HCT116 (cell line): ENCODE data around the gene TRERF1. TPM values are rescaled to one million over a fixed set of nuclear protein-coding genes. Genes with fewer than 3 reads are reported as not detected.

ENCODE experiments used
- ATAC-seq: fragments of 200-7000 bp; cut with Tn5 transposase; 2 replicates; pipeline ENCODE4 v1.9.1; 2020; ENCODE audit warnings: mild to moderate bottlenecking, moderate library complexity
- BruUV-seq: library from RNA; stranded (reverse); fragments of 400-500 nt; replicated peaks from 2 replicates; lab custom pipeline; 2021; lab: Mats Ljungman, UMichigan
- CTCF ChIA-PET: fragments of 300-600 bp; sonication (Branson Sonifier 250); formaldehyde crosslinking; loops from one replicate; lab custom pipeline; 2021; ENCODE audit warnings: antibody characterized with exemption; lab: Charles Lee
- POLR2A ChIA-PET: fragments of 300-600, 350-600 bp; sonication (Branson Sonifier 250); formaldehyde crosslinking; loops from one replicate; lab custom pipeline; 2021; ENCODE audit warnings: antibody characterized with exemption; lab: Charles Lee
- RAD21 ChIA-PET, 2 experiments: fragments of 300-600 bp; sonication (Branson Sonifier 250); formaldehyde crosslinking; loops; one replicate each; lab custom pipeline; 2023; ENCODE audit warnings: low total read pairs in 2 of 2; ENCODE audit not compliant: uncharacterized antibody in 2 of 2, unreplicated experiment in 2 of 2, low non-redundant PET in 1 of 2; lab: Charles Lee
- DNase-seq: peaks from one replicate; pipeline ENCODE4 v3.0.0-alpha.2; 2010; ENCODE audit warnings: low read depth, low spot score
- H2AFZ ChIP-seq: fragments of 200-600 bp; shearing (Covaris generic), sonication (generic); 2 replicates; pipeline ENCODE4 v1.6.1; 2017; ENCODE audit warnings: low read depth, mixed run types, mixed read lengths, antibody characterized with exemption, low read length; ENCODE audit not compliant: poor library complexity, severe bottlenecking
- H3K27ac ChIP-seq: 2 replicates; pipeline ENCODE4 v1.5.1; 2012; ENCODE audit warnings: low read depth, low read length
- H3K27me3 ChIP-seq: fragments of 200-600 bp; sonication (generic); 2 replicates; pipeline ENCODE4 v1.6.1; 2016; ENCODE audit warnings: mixed run types, low read length, mixed read lengths; ENCODE audit not compliant: insufficient read depth
- H3K36me3 ChIP-seq, 2 experiments: fragments of 200-500 bp in 1 of 2; fragments of 200-600 bp in 1 of 2; sonication (Bioruptor generic) in 1 of 2; sonication (generic) in 1 of 2; 2 replicates each; pipeline versions ENCODE4 v1.5.1 to v1.6.1; 2014 to 2016; ENCODE audit warnings: low read length in 2 of 2, inconsistent platforms in 1 of 2, mixed read lengths in 1 of 2, mixed run types in 1 of 2; ENCODE audit not compliant: insufficient read depth in 2 of 2, control insufficient read depth in 1 of 2
- H3K4me1 ChIP-seq, 2 experiments: fragments of 200-600 bp in 1 of 2; sonication (generic) in 1 of 2; 2 replicates each; pipeline versions ENCODE4 v1.5.1 to v1.6.1; 2012 to 2017; ENCODE audit warnings: low read length in 2 of 2, inconsistent platforms in 1 of 2, mild to moderate bottlenecking in 1 of 2, mixed read lengths in 1 of 2, mixed run types in 1 of 2, moderate library complexity in 1 of 2; ENCODE audit not compliant: insufficient read depth in 2 of 2, control insufficient read depth in 1 of 2
- H3K4me2 ChIP-seq: fragments of 200-600 bp; sonication (generic); 2 replicates; pipeline ENCODE4 v1.6.1; 2017; ENCODE audit warnings: mixed run types, low read length, mixed read lengths
- H3K4me3 ChIP-seq, 2 experiments: fragments of 200-600 bp in 1 of 2; sonication (generic) in 1 of 2; replicated peaks in 1 of 2; 2 replicates each; pipeline ENCODE4 v1.5.1; 2011 to 2016; ENCODE audit warnings: low read length in 2 of 2, control low read depth in 1 of 2, low read depth in 1 of 2, mild to moderate bottlenecking in 1 of 2, mixed read lengths in 1 of 2, mixed run types in 1 of 2
- H3K79me2 ChIP-seq: fragments of 200-600 bp; sonication (generic); 2 replicates; pipeline ENCODE4 v1.6.1; 2017; ENCODE audit warnings: mild to moderate bottlenecking, mixed run types, low read length, moderate library complexity, mixed read lengths; ENCODE audit not compliant: insufficient read depth
- H3K9ac ChIP-seq: fragments of 200-600 bp; sonication (generic); 2 replicates; pipeline ENCODE4 v1.6.1; 2016; ENCODE audit warnings: low read length, mixed read lengths
- H3K9me2 ChIP-seq: fragments of 200-600 bp; sonication (generic), shearing (Covaris generic); 2 replicates; pipeline ENCODE4 v1.6.1; 2017; ENCODE audit warnings: mixed run types, mild to moderate bottlenecking, moderate library complexity; ENCODE audit not compliant: insufficient read depth
- H3K9me3 ChIP-seq, 2 experiments: fragments of 200-500 bp in 1 of 2; fragments of 200-600 bp in 1 of 2; sonication (Bioruptor generic) in 1 of 2; sonication (generic) in 1 of 2; 2 replicates each; pipeline ENCODE4 v1.6.1; 2014 to 2017; ENCODE audit warnings: low read length in 2 of 2, mixed read lengths in 2 of 2, inconsistent platforms in 1 of 2, low read depth in 1 of 2, mild to moderate bottlenecking in 1 of 2, mixed run types in 1 of 2, moderate library complexity in 1 of 2; ENCODE audit not compliant: control insufficient read depth in 1 of 2, insufficient read depth in 1 of 2
- H4K20me1 ChIP-seq: fragments of 200-600 bp; sonication (generic), shearing (Covaris generic); 2 replicates; pipeline ENCODE4 v1.6.1; 2017; ENCODE audit warnings: mixed run types, mild to moderate bottlenecking, moderate library complexity; ENCODE audit not compliant: insufficient read depth
- ATF3 ChIP-seq: IDR thresholded peaks from 2 replicates; pipeline ENCODE4 v1.6.1; 2012
- CTCF ChIP-seq, 3 experiments: fragments of 200-600 bp in 1 of 3; sonication (generic) in 1 of 3; IDR thresholded peaks in 2 of 3; conservative IDR thresholded peaks in 1 of 3; 2 replicates each; pipeline ENCODE4 v1.5.1; 2012 to 2017; ENCODE audit warnings: low read depth in 2 of 3, low read length in 2 of 3, antibody characterized with exemption in 1 of 3, borderline replicate concordance in 1 of 3, control low read depth in 1 of 3, mild to moderate bottlenecking in 1 of 3, mixed read lengths in 1 of 3, mixed run types in 1 of 3, moderate library complexity in 1 of 3; ENCODE audit not compliant: insufficient read depth in 1 of 3
- EGR1 ChIP-seq: IDR thresholded peaks from 2 replicates; pipeline ENCODE4 v1.6.1; 2012; ENCODE audit warnings: low read depth
- EZH2 ChIP-seq: fragments of 200-600 bp; sonication (generic); IDR thresholded peaks from 2 replicates; pipeline ENCODE4 v1.6.1; 2017; ENCODE audit warnings: antibody characterized with exemption, mixed run types
- JUND ChIP-seq: IDR thresholded peaks from 2 replicates; pipeline ENCODE4 v1.6.1; 2012
- MAX ChIP-seq: IDR thresholded peaks from 2 replicates; pipeline ENCODE4 v1.6.1; 2012
- POLR2A ChIP-seq: IDR thresholded peaks from 2 replicates; pipeline ENCODE4 v1.7.0; 2011; ENCODE audit warnings: borderline replicate concordance; ENCODE audit not compliant: insufficient read depth, insufficient read length; ENCODE audit errors: extremely low read depth
- POLR2AphosphoS5 ChIP-seq: IDR thresholded peaks from 2 replicates; pipeline ENCODE4 v1.6.1; 2011; ENCODE audit warnings: mild to moderate bottlenecking, low read depth, low read length, moderate library complexity
- RAD21 ChIP-seq: IDR thresholded peaks from 2 replicates; pipeline ENCODE4 v1.6.1; 2012; ENCODE audit warnings: low read depth, mild to moderate bottlenecking
- REST ChIP-seq: IDR thresholded peaks from 2 replicates; pipeline ENCODE4 v1.6.1; 2012; ENCODE audit warnings: low read depth
- SIN3A ChIP-seq: IDR thresholded peaks from 2 replicates; pipeline ENCODE4 v1.6.1; 2012; ENCODE audit warnings: low read depth
- SRF ChIP-seq: IDR thresholded peaks from 2 replicates; pipeline ENCODE4 v1.6.1; 2012; ENCODE audit warnings: low read depth
- TCF7L2 ChIP-seq: IDR thresholded peaks from 2 replicates; pipeline ENCODE4 v1.7.0; 2011; ENCODE audit warnings: borderline replicate concordance, inconsistent platforms; ENCODE audit not compliant: insufficient read depth, insufficient read length; ENCODE audit errors: extremely low read depth
- YY1 ChIP-seq: IDR thresholded peaks from 2 replicates; pipeline ENCODE4 v1.6.1; 2011; ENCODE audit warnings: low read length, low read depth, moderate library complexity, mild to moderate bottlenecking; ENCODE audit not compliant: insufficient replicate concordance; ENCODE audit errors: extremely low read depth
- ZBTB33 ChIP-seq: IDR thresholded peaks from 2 replicates; pipeline ENCODE4 v1.6.1; 2011; ENCODE audit warnings: mild to moderate bottlenecking, low read length, moderate library complexity; ENCODE audit not compliant: insufficient replicate concordance; ENCODE audit errors: extremely low read depth
- intact Hi-C: fragments of 100-400 bp; cut with micrococcal nuclease; formaldehyde crosslinking; loops from 2 replicates; pipeline ENCODE4 v1.10.0; 2022
- total RNA-seq: library from RNA; stranded (reverse); gene quantifications from one replicate; pipeline ENCODE4 v1.2.1, GENCODE V29; 2021; ENCODE audit not compliant: unreplicated experiment

TRERF1 gene
- total RNA-seq, 1 experiment from 2014 or later, result 12.4 TPM

GRCh38 chr6:42378536-42378935 is 73.2 kb downstream of the TRERF1 start:
- H3K4me1 ChIP-seq, result no peaks in the 10 kb centered on the region
- intact Hi-C loops, result no loop called here
- no peaks in the 10 kb centered on the region for H4K20me1 ChIP-seq
- DNase-seq (no peak), ATAC-seq (no peak)
- H3K36me3 ChIP-seq, result no peaks in the 10 kb centered on the region
- H3K79me2 ChIP-seq, result no peaks in the 10 kb centered on the region
- H3K27me3 ChIP-seq, result no peaks in the 10 kb centered on the region
- ChIA-PET RAD21 (no interaction called here), CTCF (no interaction called here), POLR2A (interaction anchor here (0.8 kb wide), 1 partner anchor 11 kb away, joined by 3 read pairs; no protein-coding TSS in a partner anchor)
- BruUV-seq, result no TSS peak
- H3K4me2 ChIP-seq, result no peak overlapping the region
- H3K27ac ChIP-seq, result no peak overlapping the region
- TF ChIP-seq ZBTB33 (no peak), TCF7L2 (no peak), CTCF (IDR thresholded peaks at IDR 0.05 in 2 of 3, conservative IDR thresholded peaks at IDR 0.05 in 1 of 3; ENCODE audit: borderline replicate concordance in 1 of 3, insufficient read depth in 1 of 3, low read depth in 2 of 3, low read length in 2 of 3) (no peak), MAX (no peak), YY1 (no peak), RAD21 (no peak), EGR1 (no peak), SRF (no peak), POLR2A (no peak), REST (no peak), POLR2AphosphoS5 (no peak), SIN3A (no peak), ATF3 (no peak), JUND (no peak), EZH2 (no peak)
- H3K4me3 ChIP-seq, result no peak overlapping the region
- H3K9ac ChIP-seq, result no peak overlapping the region
- no peak overlapping the region for H2AFZ ChIP-seq
- no peaks in the 10 kb centered on the region for H3K9me2 ChIP-seq
- no peaks in the 10 kb centered on the region for H3K9me3 ChIP-seq
